Chondrocyte (in vitro differentiated cells): ENCODE measurements around the gene OFD1. TPM values are rescaled to one million over a fixed set of nuclear protein-coding genes. Genes with fewer than 3 reads are reported as not detected.

Source experiments
- DNase-seq: peaks from one replicate; pipeline ENCODE4 v3.0.0; 2021; ENCODE audit warnings: mixed read lengths, low spot score
- H3K27ac Mint-ChIP-seq: one replicate; pipeline ENCODE4 v1.8.0; 2021; ENCODE audit warnings: mild to moderate bottlenecking, moderate library complexity, mixed read lengths; ENCODE audit not compliant: unreplicated experiment
- H3K27me3 Mint-ChIP-seq: 2 replicates; pipeline ENCODE4 v1.8.0; 2021; ENCODE audit warnings: low read depth, mixed read lengths
- H3K36me3 Mint-ChIP-seq: 2 replicates; pipeline ENCODE4 v1.8.0; 2021; ENCODE audit warnings: low read depth, mixed read lengths
- H3K4me1 Mint-ChIP-seq: 2 replicates; pipeline ENCODE4 v1.8.0; 2021; ENCODE audit warnings: low read depth, mild to moderate bottlenecking, mixed read lengths
- H3K4me3 Mint-ChIP-seq: one replicate; pipeline ENCODE4 v1.8.0; 2021; ENCODE audit warnings: mild to moderate bottlenecking, moderate library complexity, mixed read lengths; ENCODE audit not compliant: unreplicated experiment
- H3K9me3 Mint-ChIP-seq: 2 replicates; pipeline ENCODE4 v1.8.0; 2021; ENCODE audit warnings: low read depth, mixed read lengths
- CTCF ChIP-seq: fragments of 200-600 bp; sonication (generic); IDR thresholded peaks from 2 replicates; pipeline ENCODE4 v1.5.0; 2021; ENCODE audit warnings: antibody characterized with exemption, mild to moderate bottlenecking, moderate library complexity
- total RNA-seq: library from RNA; stranded (reverse); gene quantifications from 3 replicates; pipeline ENCODE4 v1.2.1, GENCODE V29; 2021

The OFD1 gene
- total RNA-seq, 1 donor from 2014 or later = 17.8 TPM

DNA sequence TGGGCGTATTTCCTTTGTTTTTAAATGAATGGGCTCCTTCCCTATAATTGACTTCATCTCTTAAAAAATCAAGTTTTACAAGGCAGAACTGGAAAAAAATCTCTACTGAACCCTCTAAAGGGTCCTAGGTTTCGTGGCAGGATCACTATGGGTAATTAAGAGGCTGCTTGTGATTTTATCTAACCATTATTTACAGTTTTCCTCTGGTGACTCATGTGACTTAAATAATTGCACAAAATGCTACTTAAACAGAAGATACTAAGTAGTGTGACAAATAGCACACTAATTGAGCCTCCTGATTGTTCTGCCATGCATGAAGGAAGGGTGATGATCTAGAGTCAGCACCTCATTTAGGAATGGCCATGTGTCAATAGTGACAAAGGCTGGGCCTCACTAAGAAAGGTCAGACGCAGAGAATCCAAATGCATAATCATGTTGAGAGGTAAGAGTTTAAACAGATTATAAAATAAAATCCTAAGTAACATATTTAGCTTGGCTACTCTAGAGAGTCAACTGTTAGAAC lies 35.5 kb downstream of the OFD1 start:
- Mint-ChIP-seq H3K36me3 (peaks cover 32% of the 10 kb centered on the region), H3K4me1 (no peaks in the 10 kb centered on the region), H3K27me3 (no peaks in the 10 kb centered on the region), H3K4me3 (no peak overlapping the region), H3K27ac (no peak overlapping the region), H3K9me3 (peaks cover 5% of the 10 kb centered on the region)
- DNase-seq = no peak
- no peak for TF ChIP-seq CTCF

DNA sequence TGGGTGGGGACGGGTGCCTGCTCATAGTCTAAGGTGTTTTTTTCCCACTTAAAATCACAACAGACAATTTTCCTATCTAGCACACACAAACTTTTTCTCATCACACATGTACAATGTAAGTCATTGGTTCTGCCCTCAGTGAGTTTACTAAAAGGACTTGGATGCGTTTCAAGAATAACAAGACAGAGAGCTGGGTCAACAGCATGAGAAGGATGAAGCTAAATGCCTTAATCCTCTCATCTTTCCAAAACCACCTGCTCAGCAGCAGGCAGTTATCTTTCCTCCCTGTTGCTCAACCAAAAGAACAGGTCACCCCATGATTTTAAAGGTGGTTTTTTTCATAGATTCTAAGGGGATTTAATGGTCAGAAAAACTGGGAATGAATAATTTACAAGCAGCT lies 40.1 kb downstream of the OFD1 start:
- Mint-ChIP-seq H3K27me3 (no peaks in the 10 kb centered on the region), H3K27ac (no peak overlapping the region), H3K4me3 (no peak overlapping the region), H3K36me3 (peaks cover 14% of the 10 kb centered on the region), H3K9me3 (peaks cover 5% of the 10 kb centered on the region), H3K4me1 (peaks cover 8% of the 10 kb centered on the region)
- no peak for TF ChIP-seq CTCF
- DNase-seq = no peak

GRCh38 chrX:13775837-13776236 lies 41.3 kb downstream of the OFD1 start:
- TF ChIP-seq CTCF = no peak
- Mint-ChIP-seq H3K4me3 (no peak overlapping the region), H3K4me1 (peaks cover 8% of the 10 kb centered on the region), H3K27me3 (no peaks in the 10 kb centered on the region), H3K27ac (no peak overlapping the region), H3K9me3 (peaks cover 5% of the 10 kb centered on the region), H3K36me3 (peaks cover 14% of the 10 kb centered on the region)
- no peak for DNase-seq

DNA sequence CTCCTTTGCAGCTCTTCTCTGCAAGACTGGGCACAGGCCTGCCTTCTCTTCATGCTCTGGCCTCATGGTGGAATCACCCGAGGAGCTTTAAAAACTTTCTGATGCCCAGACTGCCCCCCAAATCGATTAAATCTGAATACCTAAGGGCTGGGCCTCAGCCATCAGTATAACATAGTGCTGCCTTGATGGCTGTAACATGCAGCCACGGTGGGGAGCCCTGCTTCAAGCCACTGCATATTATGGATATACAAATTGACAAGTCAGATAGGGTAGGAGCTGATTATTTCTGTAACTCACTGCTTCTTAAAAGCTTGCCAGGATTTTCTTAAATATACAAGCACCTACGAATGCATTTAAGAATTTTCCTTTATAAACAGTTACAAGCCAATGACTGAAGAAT lies 41.8 kb downstream of the OFD1 start:
- no peak overlapping the region for H3K27ac Mint-ChIP-seq
- peaks cover 5% of the 10 kb centered on the region for H3K9me3 Mint-ChIP-seq
- H3K4me1 Mint-ChIP-seq = peaks cover 8% of the 10 kb centered on the region
- no peak for DNase-seq
- H3K27me3 Mint-ChIP-seq = no peaks in the 10 kb centered on the region
- no peak overlapping the region for H3K4me3 Mint-ChIP-seq
- peaks cover 14% of the 10 kb centered on the region for H3K36me3 Mint-ChIP-seq
- TF ChIP-seq CTCF = no peak

DNA sequence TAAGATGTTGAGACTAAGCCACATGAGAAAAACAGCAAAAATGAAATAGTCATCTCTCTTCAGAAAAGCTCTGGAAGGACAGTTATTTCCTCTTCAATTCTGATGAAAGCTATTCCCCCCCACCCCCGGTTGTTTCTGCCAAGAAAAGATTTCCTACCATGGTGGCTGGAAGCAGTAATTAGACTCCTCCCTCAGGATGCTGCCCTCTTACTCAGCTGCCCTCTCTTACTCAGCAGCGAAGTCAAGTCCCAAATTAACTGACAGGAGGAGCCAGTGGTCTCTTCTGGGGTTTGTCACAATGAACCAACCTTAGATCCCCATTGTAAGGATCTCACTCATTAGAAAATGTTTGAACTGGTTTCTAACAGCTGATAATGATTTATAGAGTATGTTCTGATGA lies 44.4 kb downstream of the OFD1 start:
- TF ChIP-seq CTCF = peak; percentile 31
- peaks cover 5% of the 10 kb centered on the region for H3K9me3 Mint-ChIP-seq
- no peak overlapping the region for H3K4me3 Mint-ChIP-seq
- peaks cover 8% of the 10 kb centered on the region for H3K36me3 Mint-ChIP-seq
- DNase-seq = no peak
- peaks cover 8% of the 10 kb centered on the region for H3K4me1 Mint-ChIP-seq
- H3K27me3 Mint-ChIP-seq = no peaks in the 10 kb centered on the region
- H3K27ac Mint-ChIP-seq = no peak overlapping the region
